Measurements from ENCODE around the gene LMX1A. TPM values are rescaled to one million over a fixed set of nuclear protein-coding genes. Genes with fewer than 3 reads are reported as not detected.
A peak's percentile ranks its signal among the peaks of the same experiment; 100 is the strongest.

Gene LMX1A
- polyA plus RNA-seq, 2 of the 4 experiments (the other 2 are of a cell fraction): not detected

- TF ChIP-seq PBX3 (IDR thresholded peaks at IDR 0.05) (no peak), CHD2 (IDR thresholded peaks at IDR 0.05; ENCODE audit: low read length, partially characterized antibody) (no peak), HOXB5 (CRISPR knock-in tag; IDR thresholded peaks at IDR 0.05) (no peak), HOXB13 (CRISPR knock-in tag; IDR thresholded peaks at IDR 0.05; ENCODE audit: low read depth) (no peak), ZFP36 (IDR thresholded peaks at IDR 0.05; ENCODE audit: borderline replicate concordance, partially characterized antibody) (no peak), MAZ (IDR thresholded peaks at IDR 0.05; ENCODE audit: borderline replicate concordance, low read depth, low read length) (no peak), HMGXB4 (CRISPR knock-in tag; IDR thresholded peaks at IDR 0.05; ENCODE audit: borderline replicate concordance) (no peak), TFCP2L1 (CRISPR knock-in tag; IDR thresholded peaks at IDR 0.05) (no peak)
Observed at GRCh38 chr1:165375623-165376022, 19.1 kb upstream of the LMX1A start (continued).

- ATAC-seq: no peak
- FAIRE-seq: no peak
- CTCF ChIA-PET: interaction anchor here (1.0 to 5.0 kb wide), 3 partner anchors 12 to 243 kb away, joined by 3 to 30 read pairs (median 4); no protein-coding TSS in a partner anchor
- POLR2A ChIA-PET: no interaction called here
- Histone ChIP-seq H3K4me1 (no peaks in the 10 kb centered on the region), H3K9me3 (no peaks in the 10 kb centered on the region), H3K4me2 (no peak overlapping the region), H3K27ac (no peak overlapping the region), H3K4me3 (no peak overlapping the region)
- 20% methylated on average over 5 of the region's 5 CpGs for WGBS (ENCODE audit: missing lambda C conversion rate)
- TF ChIP-seq NFE2L2 (conservative IDR thresholded peaks at IDR 0.05; ENCODE audit: low read length): no peak
- TF ChIP-seq POLR2AphosphoS2 (conservative IDR thresholded peaks at IDR 0.05; ENCODE audit: low read length): no peak
- peak; percentile 71 for TF ChIP-seq MAFK (IDR thresholded peaks at IDR 0.05; ENCODE audit: partially characterized antibody)
- DNase-seq (ENCODE audit: low read depth in 1 of 2, low spot score in 1 of 2): no peak
Observed at GRCh38 chr1:165371588-165372225, 15.2 kb upstream of the LMX1A start.

- Histone ChIP-seq H3K27ac (no peak overlapping the region), H3K4me3 (no peak overlapping the region), H3K9me3 (no peaks in the 10 kb centered on the region), H3K4me1 (no peaks in the 10 kb centered on the region), H3K4me2 (no peak overlapping the region)
- ATAC-seq: peak; percentile 72 to 88
- FAIRE-seq: no peak
- TF ChIP-seq CTCF (IDR thresholded peaks at IDR 0.05): peak; percentile 82
- no peak for TF ChIP-seq EHF (CRISPR knock-in tag; IDR thresholded peaks at IDR 0.05)
- no peak for TF ChIP-seq ATOH8 (CRISPR knock-in tag; IDR thresholded peaks at IDR 0.05; ENCODE audit: low read depth)
- peak; percentile 64 to 67 for TF ChIP-seq RAD21 (conservative IDR thresholded peaks at IDR 0.05 in 1 of 2, IDR thresholded peaks at IDR 0.05 in 1 of 2)
- no peak for TF ChIP-seq RARB (CRISPR knock-in tag; IDR thresholded peaks at IDR 0.05)
- peak; percentile 77 for TF ChIP-seq SMC3 (IDR thresholded peaks at IDR 0.05)
- TF ChIP-seq HDAC2 (IDR thresholded peaks at IDR 0.05): no peak
- ChIA-PET POLR2A (no interaction called here), CTCF (interaction anchor here (0.5 to 6.3 kb wide), 33 partner anchors 10 to 1006 kb away, joined by 3 to 72 read pairs (median 5); partner anchors contain the start of gene LMX1A)
- WGBS (ENCODE audit: missing lambda C conversion rate): 8% methylated on average over 9 of the region's 9 CpGs
- peak; percentile 46 to 48 for DNase-seq (ENCODE audit: low read depth in 1 of 2, low spot score in 1 of 2)
Observed at GRCh38 chr1:165369255-165369848, 12.8 kb upstream of the LMX1A start.

Data from A549 (cell line).